SK-N-DZ (cell line): ENCODE results near the gene TTC27.
"Not testable (repeated sequence)": the region's sequence is repeated elsewhere in the genome, so short reads cannot be mapped to it uniquely, and the experiment has no call there.

ENCODE experiments used
- DNase-seq: peaks from one replicate; pipeline ENCODE4 v3.0.0-alpha.2; 2015; ENCODE audit warnings: low spot score
- small RNA-seq, 2 experiments: library from RNA; depleted of rRNA; stranded (forward); fragments of <200 nt; gene quantifications; one replicate each; pipeline ENCODE3, GENCODE V24; 2014

The TTC27 gene

GRCh38 chr2:32847734-32848133, 219.9 kb downstream of the TTC27 start:
- no peak for DNase-seq

GRCh38 chr2:32849456-32850194, 221.8 kb downstream of the TTC27 start:
- DNase-seq: no peak

GRCh38 chr2:32851777-32852439, 224.1 kb downstream of the TTC27 start:
- no peak for DNase-seq

GRCh38 chr2:32852856-32853255, 225.0 kb downstream of the TTC27 start:
- no peak for DNase-seq

- no peak for DNase-seq
These were observed 229.0 kb downstream of the TTC27 start for GRCh38 chr2:32856891-32857290.

GRCh38 chr2:32858713-32859112, 230.9 kb downstream of the TTC27 start:
- no peak for DNase-seq

- DNase-seq: no peak
These were observed 232.5 kb downstream of the TTC27 start for GRCh38 chr2:32860385-32860784.

GRCh38 chr2:32862269-32863055, 234.6 kb downstream of the TTC27 start:
- DNase-seq: no peak

- no peak for DNase-seq
These were observed 235.5 kb downstream of the TTC27 start for GRCh38 chr2:32863326-32863725.

- no peak for DNase-seq
These were observed 236.0 kb downstream of the TTC27 start for GRCh38 chr2:32863803-32864202.

- no peak for DNase-seq
These were observed 236.7 kb downstream of the TTC27 start for GRCh38 chr2:32864334-32865111.

GRCh38 chr2:32865399-32866068, 237.7 kb downstream of the TTC27 start:
- no peak for DNase-seq

- not testable (repeated sequence) for DNase-seq
These were observed 238.6 kb downstream of the TTC27 start for GRCh38 chr2:32866462-32866861.

Small RNA genes lying within 50 kb of the gene (small RNA-seq; reads per million reads assigned to genes)
- 0 reads per million in 2 experiments for gene MIR4765
